GM12873 (cell line): ENCODE measurements around the gene SERINC1.

Experiments
- CTCF ChIP-seq: IDR thresholded peaks from 2 replicates; pipeline ENCODE4 v1.5.1; 2012; ENCODE audit warnings: low read depth, mild to moderate bottlenecking, moderate library complexity, low read length, control low read depth; ENCODE audit not compliant: insufficient read depth; ENCODE audit errors: missing control alignments

The SERINC1 gene

GRCh38 chr6:122412001-122412400 is 59.6 kb downstream of the SERINC1 start:
- TF ChIP-seq CTCF = no peak

DNA sequence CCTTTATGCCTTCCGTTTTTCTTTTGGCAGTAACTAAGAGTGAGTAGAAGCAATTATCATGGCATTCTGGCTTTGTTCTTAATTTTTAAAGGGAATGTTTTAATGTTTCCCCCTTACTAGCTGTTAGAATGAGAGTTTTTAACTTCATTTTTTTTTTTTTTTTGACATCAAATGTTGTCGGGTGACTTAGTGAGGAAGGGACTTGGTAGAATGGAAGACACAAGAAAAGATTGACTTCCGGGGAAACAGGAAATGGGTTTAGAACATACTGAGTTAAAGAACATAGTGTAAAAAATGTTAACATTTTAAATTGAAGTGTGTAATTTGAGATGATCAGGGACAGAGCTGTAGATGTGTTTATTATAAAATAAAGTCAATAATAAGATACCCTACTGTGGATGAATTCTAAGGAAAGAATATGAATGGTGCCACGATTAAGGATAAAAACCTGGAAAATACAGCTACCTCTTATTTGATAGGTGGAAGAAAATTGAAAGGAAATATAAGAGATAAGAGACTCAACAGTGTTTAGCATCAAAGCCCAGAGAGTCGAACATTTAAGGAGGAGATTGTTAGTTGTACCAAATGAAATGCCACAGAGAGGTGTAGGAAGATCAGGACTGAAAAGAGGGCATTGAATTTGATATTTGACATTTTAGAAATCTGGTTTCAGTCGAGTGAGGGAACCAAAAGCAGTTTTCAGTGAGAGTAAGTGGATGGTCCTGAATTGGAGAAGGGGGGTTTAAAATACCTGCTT is 62.7 kb downstream of the SERINC1 start:
- no peak for TF ChIP-seq CTCF

DNA sequence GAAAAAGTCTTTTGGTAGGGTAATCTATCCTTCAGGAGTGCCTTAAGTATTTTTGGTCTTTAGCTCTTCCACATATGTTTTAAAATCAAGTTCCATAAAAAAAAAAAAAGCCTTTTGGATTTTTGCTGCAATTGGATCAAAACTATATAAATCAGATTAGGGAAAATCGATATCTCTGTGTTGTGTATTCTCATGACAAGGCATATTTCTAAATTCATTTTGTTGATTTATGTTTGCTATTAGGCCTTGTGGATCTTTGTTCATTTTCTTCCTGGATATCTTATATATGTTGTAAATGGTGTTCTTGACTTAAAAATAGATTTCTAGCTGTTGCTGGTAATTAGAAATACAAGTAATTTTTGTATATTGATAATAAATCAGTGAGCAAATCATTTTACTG is 63.4 kb downstream of the SERINC1 start:
- TF ChIP-seq CTCF = no peak

GRCh38 chr6:122407712-122408111 is 63.9 kb downstream of the SERINC1 start:
- TF ChIP-seq CTCF = no peak

- no peak for TF ChIP-seq CTCF
These were observed 65.4 kb downstream of the SERINC1 start for GRCh38 chr6:122406187-122406586.

- peak; percentile 35 for TF ChIP-seq CTCF
These were observed 66.2 kb downstream of the SERINC1 start for GRCh38 chr6:122405417-122405816.

GRCh38 chr6:122404444-122404843 is 67.2 kb downstream of the SERINC1 start:
- no peak for TF ChIP-seq CTCF
